ENCODE data around the gene DCHS1.

- TF ChIP-seq CTCF (conservative IDR thresholded peaks at IDR 0.05; ENCODE audit: low read length): no peak
- no peak for TF ChIP-seq EZH2phosphoT487 (IDR thresholded peaks at IDR 0.05; ENCODE audit: borderline replicate concordance)
Measured at GRCh38 chr11:6670202-6670830, 14.7 kb upstream of the DCHS1 start.
